ENCODE measurements around the gene HPS5.

HPS5 gene

GRCh38 chr11:18317551-18317950 is 4.4 kb downstream of the HPS5 start:
- DNase-seq (ENCODE audit: low read depth, low spot score) = no peak

DNA sequence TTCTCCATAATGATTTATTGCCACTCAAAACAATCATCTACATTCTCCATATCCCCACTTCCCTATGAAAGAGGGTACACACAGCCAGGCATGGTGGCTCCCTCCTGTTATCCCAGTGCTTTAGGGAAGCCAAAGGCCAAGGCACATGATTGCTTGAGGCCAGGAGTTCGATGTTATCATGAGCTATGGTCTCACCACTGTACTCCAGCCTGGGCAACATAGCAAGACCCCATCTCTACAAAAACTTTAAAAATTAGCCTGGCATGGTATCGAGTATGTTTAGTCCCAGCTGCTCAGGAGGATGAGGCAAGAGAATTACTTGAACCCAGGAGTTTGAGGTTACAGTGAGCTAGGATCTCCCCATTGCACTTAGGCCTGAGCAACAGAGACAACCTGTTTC is 6.0 kb downstream of the HPS5 start:
- no peak for DNase-seq (ENCODE audit: low read depth, low spot score)

DNA sequence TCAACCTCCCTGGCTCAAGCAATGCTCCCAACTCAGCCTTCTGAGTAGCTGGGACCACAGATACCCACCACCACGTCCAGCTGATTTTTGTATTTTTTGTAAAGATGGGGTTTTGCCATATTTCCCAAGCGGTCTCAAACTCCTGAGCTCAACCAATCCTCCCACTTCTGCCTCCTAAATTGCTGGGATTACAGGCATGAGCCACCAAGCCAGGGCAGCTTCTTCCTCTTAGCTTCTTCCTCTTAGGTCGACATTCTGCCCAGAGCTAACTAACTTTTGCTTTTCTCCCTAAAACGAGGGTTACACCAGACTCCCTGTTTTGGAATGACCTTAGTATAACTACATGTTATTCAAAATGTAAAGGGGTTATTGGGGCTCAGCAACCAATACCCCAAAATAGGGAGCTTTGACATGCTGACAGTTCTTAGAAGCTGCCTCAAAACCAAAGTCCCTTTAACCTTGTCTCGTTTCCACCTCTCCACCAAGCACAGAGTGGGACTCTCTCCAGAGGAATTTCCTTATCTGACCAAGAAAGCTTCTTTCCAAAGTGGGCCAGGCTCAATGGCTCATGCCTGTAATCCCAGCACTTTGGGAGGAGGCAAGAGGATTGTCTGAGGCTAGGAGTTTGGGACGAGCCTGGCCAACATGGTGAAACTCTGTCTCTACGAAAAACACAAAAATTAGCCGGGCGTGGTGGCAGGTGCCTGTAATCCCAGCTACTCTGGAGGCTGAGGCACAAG is 7.0 kb downstream of the HPS5 start:
- no peak for DNase-seq (ENCODE audit: low read depth, low spot score)

DNA sequence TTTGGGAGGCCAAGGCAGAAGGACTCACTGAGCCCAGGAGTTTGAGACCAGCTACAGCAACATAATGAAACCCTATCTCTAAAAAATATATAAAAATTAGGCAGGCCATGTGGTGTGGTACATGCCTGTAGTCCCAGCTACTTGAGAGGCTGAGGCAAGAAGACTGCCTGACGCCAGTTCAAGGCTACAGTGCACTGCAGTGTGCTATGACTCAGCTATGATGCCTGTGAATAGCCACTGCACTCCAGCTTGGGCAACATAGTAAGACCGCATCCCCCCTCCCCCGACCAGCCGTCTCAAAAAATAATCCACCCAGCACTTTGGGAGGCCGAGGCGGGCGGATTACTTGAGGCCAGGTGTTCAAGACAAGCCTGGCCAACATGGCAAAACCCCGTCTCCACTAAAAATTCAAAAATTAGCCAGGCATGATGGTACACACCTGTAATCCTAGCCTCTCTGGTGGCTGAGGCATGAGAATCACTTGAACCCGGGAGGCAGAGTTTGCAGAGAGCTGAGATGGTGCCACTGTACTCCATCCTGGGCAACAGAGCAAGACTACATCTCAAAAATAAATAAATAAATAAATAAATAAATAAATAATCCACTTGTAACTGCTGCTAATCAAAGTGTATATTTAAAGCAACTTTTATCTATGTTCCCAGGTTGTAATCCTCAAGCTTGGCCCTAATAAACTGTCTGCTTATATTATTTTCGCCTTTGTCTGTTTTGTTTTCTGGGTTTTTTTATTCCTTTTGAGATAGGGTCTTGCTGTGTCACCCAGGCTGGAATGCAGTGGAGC is 7.8 kb downstream of the HPS5 start:
- no peak for DNase-seq (ENCODE audit: low read depth, low spot score)

- no peak for DNase-seq (ENCODE audit: low read depth, low spot score)
These were observed 9.1 kb downstream of the HPS5 start for GRCh38 chr11:18312663-18313420.

- DNase-seq (ENCODE audit: low read depth, low spot score) = no peak
These were observed 9.9 kb downstream of the HPS5 start for GRCh38 chr11:18312012-18312411.

GRCh38 chr11:18310800-18311340 is 11.1 kb downstream of the HPS5 start:
- DNase-seq (ENCODE audit: low read depth, low spot score) = no peak

DNA sequence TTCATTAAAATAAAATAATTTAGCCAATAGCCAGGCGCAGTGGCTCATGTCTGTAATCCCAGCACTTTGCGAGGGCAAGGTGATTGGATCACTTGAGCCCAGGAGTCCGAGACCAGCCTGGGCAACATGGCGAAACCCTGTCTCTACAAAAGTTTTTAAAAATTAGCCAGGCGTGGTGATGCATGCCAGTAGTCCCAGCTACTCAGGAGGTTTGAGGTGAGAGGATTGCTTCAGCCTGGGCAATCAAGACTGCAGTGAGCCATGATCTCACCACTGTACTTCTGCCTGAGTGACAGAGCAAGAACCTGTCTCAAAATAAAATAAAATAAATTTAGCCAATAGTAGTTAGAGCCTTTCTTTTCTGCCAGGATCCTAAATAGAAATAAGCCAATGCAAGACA is 12.2 kb downstream of the HPS5 start:
- no peak for DNase-seq (ENCODE audit: low read depth, low spot score)

DNA sequence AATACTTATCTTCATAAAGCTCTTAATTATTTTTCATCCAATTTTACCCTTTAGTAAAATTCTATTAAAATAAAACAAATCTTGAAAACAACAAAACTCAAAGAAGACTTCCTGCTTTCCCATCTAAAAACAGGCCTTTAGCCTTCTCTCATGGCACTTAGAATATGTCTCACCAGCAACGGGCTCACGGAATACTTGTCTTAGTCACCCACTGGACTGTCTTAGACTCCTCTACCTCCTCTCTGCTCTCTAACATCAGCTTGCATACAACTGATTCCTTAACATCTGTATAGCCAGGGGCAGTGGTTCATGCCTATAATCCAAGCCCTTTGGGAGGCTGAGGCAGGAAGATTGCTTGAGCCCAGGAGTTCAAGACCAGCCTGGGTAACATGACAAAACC is 13.7 kb downstream of the HPS5 start:
- no peak for DNase-seq (ENCODE audit: low read depth, low spot score)

DNA sequence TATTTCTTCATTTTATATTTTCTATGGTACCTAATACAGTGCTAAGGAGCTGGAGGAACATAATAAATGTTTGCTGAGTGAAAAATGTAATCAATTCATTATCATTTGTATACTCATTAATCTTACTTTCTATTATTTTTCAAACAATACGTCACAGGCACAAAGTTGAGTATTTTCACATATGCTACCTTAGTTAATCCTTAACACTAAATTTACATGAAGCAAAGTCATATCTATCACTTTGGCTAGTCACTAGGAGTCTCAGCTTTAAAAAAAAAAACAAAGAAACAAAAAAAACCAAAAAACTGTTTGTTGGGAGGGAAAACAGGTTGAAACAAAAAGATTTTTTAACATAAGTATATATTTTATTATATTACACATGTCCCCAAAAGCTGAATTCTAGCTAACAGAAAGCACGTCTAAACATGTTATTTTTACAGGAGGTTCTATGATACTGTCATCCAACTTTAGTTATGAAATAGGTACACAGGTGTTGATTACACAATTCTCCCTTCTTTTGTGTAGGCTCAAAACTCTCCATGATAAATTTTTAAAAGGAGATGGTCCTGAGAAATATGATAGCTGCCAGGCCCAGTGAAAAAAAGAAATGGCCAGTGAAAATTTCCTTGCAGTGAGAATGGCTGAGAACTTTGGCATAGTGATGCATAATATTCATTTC is 14.3 kb downstream of the HPS5 start:
- no peak for DNase-seq (ENCODE audit: low read depth, low spot score)

DNA sequence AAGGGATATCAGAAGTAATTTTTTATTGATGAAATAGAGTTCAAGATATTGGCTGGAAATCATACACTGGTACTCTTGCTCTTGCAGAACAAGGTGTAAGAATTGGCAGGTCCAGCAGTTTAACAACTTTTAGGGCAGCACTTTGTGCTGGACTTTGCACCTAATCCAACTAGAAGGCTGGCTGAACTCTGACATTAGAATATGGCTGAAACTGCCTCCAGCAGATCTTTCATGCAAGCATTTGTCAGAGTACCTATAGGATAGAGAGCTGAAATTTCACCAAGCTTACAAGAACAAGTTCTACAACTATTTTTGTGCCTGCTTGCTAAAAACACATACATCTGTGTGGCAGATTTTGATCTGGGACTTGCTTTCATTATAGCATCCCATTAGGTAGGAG is 17.2 kb downstream of the HPS5 start:
- DNase-seq (ENCODE audit: low read depth, low spot score) = no peak

DNA sequence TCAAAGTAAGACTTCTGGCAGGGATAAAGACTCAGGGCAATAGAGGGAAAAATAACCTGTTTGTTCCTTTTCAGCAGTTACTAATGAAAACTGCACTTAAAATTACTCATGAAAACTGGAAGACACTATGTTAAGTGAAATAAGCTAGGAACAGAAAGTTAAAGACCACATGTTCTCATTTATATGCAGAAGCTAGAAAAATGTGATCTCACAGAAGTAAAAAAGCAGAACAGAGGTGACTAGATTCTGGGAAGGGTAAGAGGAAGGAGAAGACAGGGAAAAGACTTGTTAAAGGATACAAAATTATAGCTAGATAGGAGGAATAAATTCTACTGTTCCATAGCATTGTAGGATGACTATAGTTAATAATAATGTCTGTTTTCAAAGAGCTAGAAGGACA is 22.2 kb downstream of the HPS5 start:
- DNase-seq (ENCODE audit: low read depth, low spot score) = no peak

GRCh38 chr11:18295316-18295715 is 26.6 kb downstream of the HPS5 start:
- no peak for DNase-seq (ENCODE audit: low read depth, low spot score)

DNA sequence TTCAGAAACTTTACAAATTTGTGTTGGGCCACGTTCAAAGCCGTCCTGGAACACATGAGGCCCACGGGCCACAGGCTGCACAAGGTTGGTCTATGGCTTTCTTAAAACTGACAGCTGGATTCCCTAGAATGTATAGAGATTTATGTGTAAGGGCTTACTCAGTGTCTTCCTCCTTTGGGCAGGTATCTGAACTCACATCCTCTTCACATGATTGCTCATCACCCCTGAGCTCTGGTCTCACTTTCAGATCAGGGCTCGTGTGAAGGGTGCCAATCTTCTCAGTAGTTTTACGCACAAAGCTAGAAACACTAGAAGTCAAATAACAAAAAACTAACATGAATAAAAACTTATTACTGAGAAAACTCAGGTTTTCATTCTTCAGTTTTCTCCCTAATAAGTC is 27.1 kb downstream of the HPS5 start:
- DNase-seq (ENCODE audit: low read depth, low spot score) = no peak

GRCh38 chr11:18288911-18289310 is 33.0 kb downstream of the HPS5 start:
- no peak for DNase-seq (ENCODE audit: low read depth, low spot score)

- no peak for DNase-seq (ENCODE audit: low read depth, low spot score)
These were observed 36.1 kb downstream of the HPS5 start for GRCh38 chr11:18285841-18286240.

GRCh38 chr11:18282626-18283025 is 39.3 kb downstream of the HPS5 start:
- DNase-seq (ENCODE audit: low read depth, low spot score) = no peak

DNA sequence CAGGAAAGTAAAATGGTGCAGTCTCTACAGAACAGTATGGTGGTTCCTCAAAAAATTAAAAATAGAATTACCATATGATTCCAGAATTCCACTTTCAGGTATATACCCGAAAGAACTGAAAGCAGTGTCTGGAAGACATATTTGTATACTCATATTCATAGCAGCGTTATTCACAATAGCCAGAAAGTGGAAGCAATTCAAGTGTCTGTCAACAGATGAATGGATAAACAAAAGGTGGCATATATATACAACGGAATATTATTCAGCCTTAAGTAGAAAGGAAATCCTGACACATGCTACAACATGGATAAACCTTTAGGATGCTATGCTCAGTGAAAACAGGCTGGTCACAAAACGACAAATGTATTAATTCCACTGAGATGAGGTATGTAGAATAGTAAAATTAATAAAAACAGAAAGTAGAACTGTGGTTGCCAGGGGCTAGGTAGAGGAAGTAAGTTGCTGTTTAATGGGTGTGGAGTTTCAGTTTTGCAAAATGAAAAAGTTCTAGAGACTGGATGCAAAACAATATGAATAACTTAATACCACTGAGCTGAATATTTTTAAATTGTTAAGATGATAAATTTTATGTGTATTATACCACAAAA is 41.4 kb downstream of the HPS5 start:
- DNase-seq (ENCODE audit: low read depth, low spot score) = no peak

DNA sequence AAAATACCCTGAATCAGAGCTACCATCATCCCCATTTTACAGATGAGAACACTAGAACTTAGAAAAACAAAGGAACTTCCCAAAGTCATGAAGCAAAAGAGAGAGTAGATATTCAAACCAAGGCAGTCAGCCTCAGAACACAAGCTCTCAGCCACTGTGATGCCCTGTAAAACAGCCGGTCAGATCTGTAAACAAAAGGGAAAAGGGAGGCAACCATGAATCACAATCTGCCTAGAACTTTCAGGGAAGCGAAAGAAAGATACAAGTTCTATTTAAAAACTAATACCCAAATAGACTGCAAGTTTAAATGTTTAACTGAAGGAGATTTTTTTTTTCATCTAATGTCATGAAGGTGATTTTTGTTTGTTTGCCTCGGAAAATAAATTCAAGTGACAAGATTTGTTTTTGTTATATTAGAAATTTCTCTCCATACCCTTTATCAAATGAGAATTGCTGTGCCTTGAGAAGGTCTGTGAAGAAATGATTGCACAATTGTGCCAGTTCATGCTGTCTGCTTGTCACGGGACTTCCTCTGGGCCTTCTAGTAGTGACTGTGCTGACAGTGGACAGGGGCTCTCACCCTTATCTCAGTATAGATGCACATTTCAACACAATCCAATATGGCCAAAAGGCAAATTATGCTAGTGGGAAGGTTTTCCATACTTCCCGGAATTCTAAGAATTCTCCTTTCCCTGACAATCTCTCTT is 44.2 kb downstream of the HPS5 start:
- no peak for DNase-seq (ENCODE audit: low read depth, low spot score)

DNA sequence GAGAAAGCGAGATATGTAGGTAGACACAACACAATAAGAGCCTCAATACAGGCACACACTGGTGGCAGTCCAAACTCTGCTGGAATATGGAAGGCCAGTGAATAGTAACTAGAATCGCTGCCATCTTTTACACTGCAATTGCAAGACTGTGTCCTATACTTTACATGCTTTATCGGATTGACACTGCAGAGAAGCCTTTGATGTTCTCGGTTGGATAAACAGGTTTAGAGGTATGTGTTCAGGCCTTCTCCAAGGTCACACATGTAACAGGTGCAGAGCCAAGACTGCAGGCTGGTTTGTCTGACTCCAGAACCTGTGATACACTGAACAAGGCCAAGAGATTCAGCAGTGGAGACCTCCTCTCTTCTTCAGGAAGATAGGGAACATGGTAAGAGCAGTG is 50.7 kb downstream of the HPS5 start:
- no peak for DNase-seq (ENCODE audit: low read depth, low spot score)

GRCh38 chr11:18270102-18270501 is 51.8 kb downstream of the HPS5 start:
- no peak for DNase-seq (ENCODE audit: low read depth, low spot score)
